Measurements from ENCODE around the gene VPS25.
A peak's percentile ranks its signal among the peaks of the same experiment; 100 is the strongest.

VPS25 gene

GRCh38 chr17:42787266-42787665, 14.0 kb downstream of the VPS25 start:
- Mint-ChIP-seq H3K4me3 (no peak overlapping the region), H3K4me1 (peaks cover 6% of the 10 kb centered on the region), H3K9me3 (no peaks in the 10 kb centered on the region), H3K36me3 (ENCODE audit: low read depth) (peaks cover 3% of the 10 kb centered on the region), H3K27me3 (ENCODE audit: low read depth) (peaks cover 23% of the 10 kb centered on the region), H3K27ac (no peak overlapping the region)
- TF ChIP-seq CTCF (IDR thresholded peaks at IDR 0.05; ENCODE audit: unreplicated experiment in 3 of 3) = no peak

DNA sequence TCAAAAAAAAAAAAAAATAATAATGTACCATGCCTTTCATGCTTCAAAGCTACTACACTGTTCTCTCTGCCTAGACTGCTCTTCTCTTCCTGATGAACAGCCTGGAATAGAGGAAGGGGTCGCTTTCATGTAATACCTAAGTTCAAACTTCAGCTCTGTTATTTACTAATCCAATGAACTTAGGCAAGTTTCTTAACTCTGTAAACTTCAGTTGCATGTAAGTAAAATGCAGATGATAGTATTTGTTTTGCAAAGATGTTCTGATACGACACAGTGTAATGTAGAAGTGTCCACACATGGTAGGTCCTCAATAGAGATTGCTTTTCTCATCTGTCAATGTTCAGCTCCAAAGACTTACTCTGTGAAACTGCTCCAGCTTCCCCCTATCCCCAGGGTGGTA, 18.7 kb downstream of the VPS25 start:
- Mint-ChIP-seq H3K4me3 (no peak overlapping the region), H3K27me3 (ENCODE audit: low read depth) (peaks cover 3% of the 10 kb centered on the region), H3K9me3 (no peaks in the 10 kb centered on the region), H3K27ac (no peak overlapping the region), H3K36me3 (ENCODE audit: low read depth) (peaks cover 10% of the 10 kb centered on the region), H3K4me1 (peaks cover 10% of the 10 kb centered on the region)
- TF ChIP-seq CTCF (IDR thresholded peaks at IDR 0.05; ENCODE audit: unreplicated experiment in 3 of 3) = no peak

DNA sequence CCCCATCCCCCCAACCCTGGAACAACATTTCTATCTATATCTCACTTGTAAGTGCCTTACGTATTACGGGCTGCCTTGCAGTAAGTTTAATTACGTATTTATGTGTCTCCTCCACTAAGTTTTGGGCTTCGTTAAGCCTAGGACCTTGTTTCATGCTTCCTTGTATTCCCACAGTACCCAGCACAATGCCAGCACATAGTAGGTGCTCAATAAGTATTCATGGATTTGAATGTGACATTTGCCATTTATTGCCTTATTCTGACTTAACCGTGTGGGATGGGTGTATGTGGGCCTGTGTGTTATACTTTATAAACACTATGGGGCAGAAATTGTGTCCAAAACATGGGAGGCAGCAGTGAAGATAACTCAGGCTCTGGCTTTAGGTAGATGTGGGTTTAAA, 19.3 kb downstream of the VPS25 start:
- peaks cover under 1% of the 10 kb centered on the region for H3K27me3 Mint-ChIP-seq (ENCODE audit: low read depth)
- peaks cover 16% of the 10 kb centered on the region for H3K4me1 Mint-ChIP-seq
- H3K4me3 Mint-ChIP-seq = no peak overlapping the region
- peaks cover 10% of the 10 kb centered on the region for H3K36me3 Mint-ChIP-seq (ENCODE audit: low read depth)
- no peak for TF ChIP-seq CTCF (IDR thresholded peaks at IDR 0.05; ENCODE audit: unreplicated experiment in 3 of 3)
- H3K9me3 Mint-ChIP-seq = no peaks in the 10 kb centered on the region
- no peak overlapping the region for H3K27ac Mint-ChIP-seq

- Mint-ChIP-seq H3K36me3 (ENCODE audit: low read depth) (peaks cover 6% of the 10 kb centered on the region), H3K27ac (peak overlapping the region in 1 of 3 experiments; percentile 81)
- TF ChIP-seq CTCF (IDR thresholded peaks at IDR 0.05; ENCODE audit: unreplicated experiment in 3 of 3) = no peak
Observed at GRCh38 chr17:42795061-42795460, 21.8 kb downstream of the VPS25 start.

GRCh38 chr17:42795465-42795864, 22.2 kb downstream of the VPS25 start:
- Mint-ChIP-seq H3K4me1 (peaks cover 28% of the 10 kb centered on the region), H3K27ac (peak overlapping the region in 2 of 3 experiments; percentile 29 to 81), H3K4me3 (peak overlapping the region; percentile 67 to 79 (median 74)), H3K36me3 (ENCODE audit: low read depth) (peaks cover 6% of the 10 kb centered on the region), H3K9me3 (no peaks in the 10 kb centered on the region), H3K27me3 (ENCODE audit: low read depth) (no peaks in the 10 kb centered on the region)
- no peak for TF ChIP-seq CTCF (IDR thresholded peaks at IDR 0.05; ENCODE audit: unreplicated experiment in 3 of 3)

More at GRCh38 chr17:42795061-42795460, 21.8 kb downstream of the VPS25 start:
- Mint-ChIP-seq H3K4me1 (peaks cover 28% of the 10 kb centered on the region), H3K4me3 (peak overlapping the region in 1 of 3 experiments; percentile 79), H3K27me3 (ENCODE audit: low read depth) (no peaks in the 10 kb centered on the region), H3K9me3 (no peaks in the 10 kb centered on the region)

DNA sequence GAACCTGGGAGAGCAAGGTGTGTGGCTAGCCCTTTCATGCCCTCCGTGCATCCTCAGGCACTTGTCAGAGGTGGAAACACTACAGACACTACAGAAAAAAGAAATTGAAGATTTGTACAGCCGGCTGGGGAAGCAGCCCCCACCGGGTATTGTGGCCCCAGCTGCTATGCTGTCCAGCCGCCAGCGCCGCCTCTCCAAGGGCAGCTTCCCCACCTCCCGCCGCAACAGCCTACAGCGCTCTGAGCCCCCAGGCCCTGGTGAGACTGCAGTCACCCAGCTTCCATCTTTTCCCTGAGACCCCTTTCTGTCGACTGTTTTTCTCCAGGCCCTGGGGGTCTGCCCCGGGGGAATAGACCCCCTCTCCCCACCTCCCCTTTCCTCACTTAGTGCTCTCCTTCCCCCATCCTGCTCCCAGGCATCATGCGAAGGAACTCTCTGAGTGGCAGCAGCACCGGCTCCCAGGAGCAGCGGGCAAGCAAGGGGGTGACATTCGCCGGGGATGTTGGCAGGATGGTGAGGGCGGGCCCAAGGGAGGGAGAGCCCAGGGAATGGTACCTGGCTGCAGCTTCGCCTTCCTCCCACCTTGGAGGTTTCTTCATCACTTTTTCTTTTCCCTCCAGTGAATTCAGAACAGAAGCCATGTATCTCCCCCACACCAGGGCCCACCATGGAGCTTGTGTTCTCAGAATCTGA, 23.0 kb downstream of the VPS25 start:
- TF ChIP-seq CTCF (IDR thresholded peaks at IDR 0.05; ENCODE audit: unreplicated experiment in 3 of 3) = no peak
- H3K4me1 Mint-ChIP-seq = peaks cover 28% of the 10 kb centered on the region
- H3K27me3 Mint-ChIP-seq (ENCODE audit: low read depth) = no peaks in the 10 kb centered on the region
- peaks cover 6% of the 10 kb centered on the region for H3K36me3 Mint-ChIP-seq (ENCODE audit: low read depth)
- no peaks in the 10 kb centered on the region for H3K9me3 Mint-ChIP-seq
- peak overlapping the region; percentile 85 to 98 (median 97) for H3K27ac Mint-ChIP-seq
- peak overlapping the region; percentile 97 to 99 (median 98) for H3K4me3 Mint-ChIP-seq

Data from nephron (organoid).